Measurements from ENCODE around the gene ASTL. TPM values are rescaled to one million over a fixed set of nuclear protein-coding genes. Genes with fewer than 3 reads are reported as not detected.

Gene ASTL
- total RNA-seq, 4 donors from 2014 or later, result not detected

- intact Hi-C loops (cut with DNase I; ENCODE audit: low total_unique reads), result no loop called here
- peak in 1 of 2 donors; percentile 13 for DNase-seq
- Histone ChIP-seq H3K4me3 (no peak overlapping the region), H3K27me3 (no peaks in the 10 kb centered on the region), H3K9me3 (no peaks in the 10 kb centered on the region), H3K27ac (no peak overlapping the region), H3K36me3 (no peaks in the 10 kb centered on the region), H3K4me1 (no peaks in the 10 kb centered on the region)
- TF ChIP-seq POLR2A (IDR thresholded peaks at IDR 0.05), result no peak
- no peak for TF ChIP-seq CTCF (IDR thresholded peaks at IDR 0.05)
Observed at GRCh38 chr2:96145848-96146152, 7.5 kb upstream of the ASTL start.

- no peaks in the 10 kb centered on the region for H3K36me3 ChIP-seq
- intact Hi-C loops (cut with DNase I; ENCODE audit: low total_unique reads), result no loop called here
- TF ChIP-seq CTCF (IDR thresholded peaks at IDR 0.05), result no peak
- peak in 1 of 2 donors; percentile 50 for TF ChIP-seq POLR2A (IDR thresholded peaks at IDR 0.05)
- no peaks in the 10 kb centered on the region for H3K9me3 ChIP-seq
- peak; percentile 50 to 63 for DNase-seq
- peak within 1 kb of the TSS; percentile 24 to 47 for H3K4me3 ChIP-seq
- no peaks in the 10 kb centered on the region for H3K4me1 ChIP-seq
- H3K27me3 ChIP-seq, result no peaks in the 10 kb centered on the region
- no peak within 1 kb of the TSS for H3K27ac ChIP-seq
Observed at GRCh38 chr2:96145036-96145847, 6.9 kb upstream of the ASTL start, which contains the start of gene DUSP2. DUSP2 (minus strand) TSS chr2:96145440; CDS start chr2:96145354, 86 bp downstream.

- intact Hi-C loops (cut with DNase I; ENCODE audit: low total_unique reads), result no loop called here
- DNase-seq, result no peak
- Histone ChIP-seq H3K9me3 (no peaks in the 10 kb centered on the region), H3K4me1 (no peaks in the 10 kb centered on the region), H3K27me3 (no peaks in the 10 kb centered on the region), H3K27ac (no peak overlapping the region), H3K4me3 (peak overlapping the region; percentile 24 to 47), H3K36me3 (no peaks in the 10 kb centered on the region)
- TF ChIP-seq POLR2A (IDR thresholded peaks at IDR 0.05) (no peak), CTCF (IDR thresholded peaks at IDR 0.05) (no peak)
Observed at GRCh38 chr2:96144481-96145035, 6.3 kb upstream of the ASTL start.

GRCh38 chr2:96143848-96144480 is 5.7 kb upstream of the ASTL start:
- intact Hi-C loops (cut with DNase I; ENCODE audit: low total_unique reads), result no loop called here
- no peaks in the 10 kb centered on the region for H3K4me1 ChIP-seq
- TF ChIP-seq CTCF (IDR thresholded peaks at IDR 0.05), result no peak
- TF ChIP-seq POLR2A (IDR thresholded peaks at IDR 0.05), result no peak
- H3K27me3 ChIP-seq, result no peaks in the 10 kb centered on the region
- H3K4me3 ChIP-seq, result no peak overlapping the region
- H3K9me3 ChIP-seq, result no peaks in the 10 kb centered on the region
- H3K36me3 ChIP-seq, result no peaks in the 10 kb centered on the region
- no peak overlapping the region for H3K27ac ChIP-seq
- DNase-seq, result no peak

All from uterus (tissue), 4 donors.